RWPE2 (cell line): ENCODE data around the gene PSTPIP1.

Experiments
- ATAC-seq: fragments of 200-7000 bp; cut with Tn5 transposase; 3 replicates; pipeline ENCODE4 v1.9.1; 2021; ENCODE audit warnings: low read depth
- DNase-seq: peaks from one replicate; pipeline ENCODE4 v3.0.0-alpha.2; 2020; ENCODE audit warnings: low spot score
- H3K27ac ChIP-seq: fragments of 450-650 bp; 2 replicates; pipeline ENCODE4 v1.5.1; 2017; ENCODE audit warnings: mild to moderate bottlenecking; ENCODE audit not compliant: poor library complexity, severe bottlenecking
- H3K27me3 ChIP-seq: fragments of 250-450 bp; sonication (Bioruptor Pico); 2 replicates; pipeline ENCODE4 v1.5.1; 2021; ENCODE audit warnings: mild to moderate bottlenecking, moderate library complexity; ENCODE audit not compliant: insufficient read depth, poor library complexity, severe bottlenecking
- H3K36me3 ChIP-seq: fragments of 250-450 bp; sonication (Bioruptor Pico); 2 replicates; pipeline ENCODE4 v1.5.1; 2020; ENCODE audit warnings: low read depth, mild to moderate bottlenecking, moderate library complexity
- H3K4me1 ChIP-seq: fragments of 250-450 bp; sonication (Bioruptor Pico); 2 replicates; pipeline ENCODE4 v1.5.1; 2021; ENCODE audit warnings: mild to moderate bottlenecking, moderate library complexity; ENCODE audit not compliant: insufficient read depth, poor library complexity, severe bottlenecking
- H3K4me3 ChIP-seq: fragments of 250-450 bp; sonication (Bioruptor Pico); 2 replicates; pipeline ENCODE4 v1.5.1; 2021; ENCODE audit warnings: mild to moderate bottlenecking, moderate library complexity; ENCODE audit not compliant: severe bottlenecking
- H3K9me3 ChIP-seq: fragments of 250-450 bp; sonication (Bioruptor Pico); 2 replicates; pipeline ENCODE4 v1.5.1; 2021; ENCODE audit warnings: mild to moderate bottlenecking, moderate library complexity; ENCODE audit not compliant: severe bottlenecking
- TF ChIP-seq, protein P1 (sequence below): fragments of 450-650 bp; IDR thresholded peaks from one replicate; pipeline ENCODE4 v1.5.1; 2017; ENCODE audit warnings: mild to moderate bottlenecking, moderate library complexity; ENCODE audit not compliant: poor library complexity, severe bottlenecking

Gene PSTPIP1

DNA sequence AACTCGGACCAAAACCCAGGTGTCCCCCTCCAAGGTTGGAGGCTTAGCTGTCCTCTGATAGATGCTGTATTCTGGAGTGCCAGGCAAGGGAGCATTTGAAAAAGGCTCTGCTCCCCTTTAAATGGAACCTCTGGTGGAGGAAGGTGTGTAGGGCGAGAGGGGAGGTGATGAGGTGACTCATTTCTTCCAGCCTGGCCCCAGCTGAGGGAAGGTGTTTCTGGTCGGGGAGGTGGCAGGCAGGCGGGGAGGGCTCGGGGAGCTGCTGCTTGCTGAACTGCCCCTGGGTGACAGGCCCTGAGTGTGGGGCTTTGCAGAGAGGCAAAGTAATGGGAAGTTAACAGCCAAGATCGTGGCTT lies 18.8 kb downstream of the PSTPIP1 start:
- Histone ChIP-seq H3K36me3 (no peaks in the 10 kb centered on the region), H3K4me1 (peaks cover 3% of the 10 kb centered on the region), H3K4me3 (no peak overlapping the region), H3K27me3 (no peaks in the 10 kb centered on the region), H3K27ac (no peak overlapping the region), H3K9me3 (no peaks in the 10 kb centered on the region)
- DNase-seq (no peak), ATAC-seq (peak; percentile 51)
- TF ChIP-seq, protein P1, sequence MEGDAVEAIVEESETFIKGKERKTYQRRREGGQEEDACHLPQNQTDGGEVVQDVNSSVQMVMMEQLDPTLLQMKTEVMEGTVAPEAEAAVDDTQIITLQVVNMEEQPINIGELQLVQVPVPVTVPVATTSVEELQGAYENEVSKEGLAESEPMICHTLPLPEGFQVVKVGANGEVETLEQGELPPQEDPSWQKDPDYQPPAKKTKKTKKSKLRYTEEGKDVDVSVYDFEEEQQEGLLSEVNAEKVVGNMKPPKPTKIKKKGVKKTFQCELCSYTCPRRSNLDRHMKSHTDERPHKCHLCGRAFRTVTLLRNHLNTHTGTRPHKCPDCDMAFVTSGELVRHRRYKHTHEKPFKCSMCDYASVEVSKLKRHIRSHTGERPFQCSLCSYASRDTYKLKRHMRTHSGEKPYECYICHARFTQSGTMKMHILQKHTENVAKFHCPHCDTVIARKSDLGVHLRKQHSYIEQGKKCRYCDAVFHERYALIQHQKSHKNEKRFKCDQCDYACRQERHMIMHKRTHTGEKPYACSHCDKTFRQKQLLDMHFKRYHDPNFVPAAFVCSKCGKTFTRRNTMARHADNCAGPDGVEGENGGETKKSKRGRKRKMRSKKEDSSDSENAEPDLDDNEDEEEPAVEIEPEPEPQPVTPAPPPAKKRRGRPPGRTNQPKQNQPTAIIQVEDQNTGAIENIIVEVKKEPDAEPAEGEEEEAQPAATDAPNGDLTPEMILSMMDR = no peak

DNA sequence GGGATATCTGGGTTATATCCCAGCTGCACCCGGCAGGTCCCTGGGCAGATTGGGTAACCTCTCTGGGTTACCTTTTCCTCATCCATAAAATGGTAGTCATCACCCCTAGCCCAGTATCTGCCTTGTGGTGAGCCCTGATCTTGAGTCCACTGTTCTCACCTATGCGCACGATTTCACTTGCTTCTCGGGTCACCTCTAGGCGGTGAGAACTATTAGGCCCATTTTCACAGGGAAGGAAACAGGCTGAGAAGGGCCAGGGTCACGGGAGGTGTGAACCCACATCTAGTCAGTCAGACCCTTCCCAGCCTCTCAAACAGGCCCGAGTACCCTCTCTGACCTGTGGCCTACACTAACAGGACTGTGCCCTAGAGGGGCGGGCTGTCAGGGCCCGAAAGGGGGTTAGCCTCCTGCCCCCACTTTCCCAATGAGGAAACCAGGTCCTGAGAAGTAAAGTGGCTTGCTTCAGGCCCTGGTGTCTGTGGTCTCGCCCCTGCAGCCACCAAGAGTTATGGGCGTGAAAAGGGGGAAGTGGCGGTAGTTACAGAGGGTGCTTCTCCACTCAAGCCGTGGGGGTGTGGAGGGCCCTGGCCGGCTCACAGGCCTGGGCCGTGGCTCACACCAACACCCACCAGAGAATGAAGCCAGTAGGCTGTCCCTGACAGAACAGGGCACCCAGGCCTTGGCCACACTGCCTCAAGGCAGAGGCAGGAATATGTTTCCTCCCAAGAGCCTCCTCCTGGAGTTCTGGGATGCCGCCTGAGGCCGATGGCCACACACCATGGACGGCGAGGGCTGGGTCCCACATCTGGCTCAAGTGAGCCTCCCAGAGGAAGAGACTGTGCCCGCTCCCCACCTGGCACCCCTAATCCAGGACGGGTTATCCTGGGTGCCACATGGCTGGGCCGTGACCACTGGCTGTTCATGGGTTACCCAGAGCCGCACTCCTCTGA lies 19.5 kb downstream of the PSTPIP1 start:
- no peaks in the 10 kb centered on the region for H3K9me3 ChIP-seq
- H3K27me3 ChIP-seq = no peaks in the 10 kb centered on the region
- DNase-seq (no peak), ATAC-seq (no peak)
- H3K4me1 ChIP-seq = peaks cover 3% of the 10 kb centered on the region
- H3K36me3 ChIP-seq = no peaks in the 10 kb centered on the region
- H3K27ac ChIP-seq = no peak overlapping the region
- H3K4me3 ChIP-seq = no peak overlapping the region
- TF ChIP-seq, protein P1 = no peak

DNA sequence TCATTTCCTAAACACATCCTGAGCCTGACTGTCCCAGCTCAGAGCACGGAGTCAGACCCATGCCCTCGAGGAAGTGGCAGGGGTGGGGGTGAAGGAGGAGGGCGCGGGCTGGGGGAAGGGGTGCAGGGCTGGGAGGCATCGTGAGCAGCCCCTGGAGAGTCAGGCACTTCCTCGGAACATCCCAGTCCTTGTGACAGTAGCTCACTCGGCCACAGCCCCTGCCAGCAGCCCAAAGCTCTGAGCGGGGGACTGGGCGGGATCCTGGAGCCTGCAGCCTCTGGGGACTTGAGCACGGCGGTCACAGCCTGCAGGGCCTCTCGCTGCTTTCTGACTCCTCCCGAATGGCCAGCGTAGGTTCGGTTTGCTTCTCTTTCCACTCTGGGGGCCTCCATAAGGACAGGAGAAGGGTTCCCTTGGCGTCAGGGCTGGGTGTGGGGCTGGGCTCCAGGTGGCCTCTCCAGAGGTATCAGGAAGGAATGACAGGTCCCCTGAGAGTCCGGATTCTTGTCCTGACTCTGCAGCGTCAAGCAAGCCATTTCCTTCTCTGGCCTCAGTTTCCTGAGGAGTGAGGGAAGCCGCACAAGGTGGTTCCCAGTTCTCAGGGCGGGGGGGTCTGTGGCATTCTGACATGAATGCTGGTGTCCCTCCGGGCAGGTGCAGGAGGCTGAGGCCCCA lies 20.9 kb downstream of the PSTPIP1 start:
- DNase-seq (no peak), ATAC-seq (no peak)
- Histone ChIP-seq H3K4me1 (peaks cover 3% of the 10 kb centered on the region), H3K36me3 (no peaks in the 10 kb centered on the region), H3K9me3 (no peaks in the 10 kb centered on the region), H3K27ac (no peak overlapping the region), H3K4me3 (no peak overlapping the region), H3K27me3 (no peaks in the 10 kb centered on the region)
- TF ChIP-seq, protein P1 = no peak

DNA sequence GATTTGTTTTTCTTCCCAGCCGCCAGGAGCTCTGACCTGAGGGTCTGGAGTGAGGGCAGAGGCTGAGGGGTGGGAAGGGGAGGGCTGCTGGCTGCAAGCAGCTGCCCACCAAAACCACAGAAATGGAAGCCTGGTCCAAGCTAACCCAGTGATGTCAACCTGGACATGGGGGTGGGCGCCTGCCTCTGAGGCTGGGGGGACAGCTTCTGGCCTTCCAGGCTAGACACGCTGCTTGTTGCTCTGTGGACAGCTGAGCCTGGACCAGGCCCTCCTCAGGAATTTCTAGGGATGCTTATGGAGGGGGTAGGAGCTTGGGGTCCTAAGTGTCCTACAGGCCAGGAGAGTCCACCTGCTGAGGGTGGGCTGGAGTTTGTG lies 21.4 kb downstream of the PSTPIP1 start:
- H3K27ac ChIP-seq = no peak overlapping the region
- H3K36me3 ChIP-seq = no peaks in the 10 kb centered on the region
- TF ChIP-seq, protein P1 = no peak
- H3K4me1 ChIP-seq = peaks cover 3% of the 10 kb centered on the region
- no peaks in the 10 kb centered on the region for H3K27me3 ChIP-seq
- no peaks in the 10 kb centered on the region for H3K9me3 ChIP-seq
- ATAC-seq = no peak
- H3K4me3 ChIP-seq = no peak overlapping the region
- DNase-seq = no peak
